Measurements from ENCODE around the gene DPEP2NB. TPM values are rescaled to one million over a fixed set of nuclear protein-coding genes. Genes with fewer than 3 reads are reported as not detected.

The DPEP2NB gene, protein sequence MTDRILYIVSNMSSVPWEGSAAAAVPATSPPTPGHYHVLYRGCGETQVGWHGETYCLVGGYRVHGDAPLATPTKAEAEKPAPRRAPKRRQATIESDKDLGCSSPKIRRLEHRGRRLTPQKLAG
- total RNA-seq, result not detected
- polyA plus RNA-seq, result not detected
- long read RNA-seq, donor 1, result 0 reads
- long read RNA-seq, donor 2, result 0 reads
- long read RNA-seq, donor 3, result 0 reads

DNA sequence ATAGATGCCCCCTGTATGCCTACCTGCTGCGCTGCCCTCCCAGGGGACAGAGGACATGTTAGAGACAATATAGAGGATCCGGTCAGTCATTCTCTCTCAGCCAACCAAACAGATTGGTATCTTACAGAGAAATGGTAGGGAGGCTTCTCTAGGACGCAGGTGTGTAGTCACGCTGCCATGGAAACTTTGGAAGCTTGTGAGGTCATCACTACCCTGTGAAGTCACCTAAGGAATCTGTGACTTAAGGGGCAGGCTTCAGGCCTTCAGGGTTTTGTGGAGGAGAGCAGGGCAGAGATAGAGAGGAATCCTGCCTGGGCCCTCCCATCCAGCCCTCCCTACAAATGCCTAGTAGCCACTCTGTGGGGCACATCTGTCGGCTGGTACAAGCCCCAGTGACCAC, at the start of gene DPEP2NB:
Gene DPEP2NB, minus strand, starts transcription at position 231 of the 400 bp plus-strand sequence. Its CDS starts 141 bp downstream, at position 90.
- H3K4me1 ChIP-seq (ENCODE audit: insufficient read depth), result no peaks in the 10 kb centered on the region
- DNase-seq, result no peak
- no peak within 1 kb of the TSS for H3K4me3 ChIP-seq
- no peaks in the 10 kb centered on the region for H3K27me3 ChIP-seq
- intact Hi-C loops (cut with DNase I), result no loop called here
- H3K27ac ChIP-seq, result no peak within 1 kb of the TSS
- 80 to 89% (median 84%) methylated on average over 5 of the region's 5 CpGs for WGBS, 3 donors
- TF ChIP-seq, protein P1, sequence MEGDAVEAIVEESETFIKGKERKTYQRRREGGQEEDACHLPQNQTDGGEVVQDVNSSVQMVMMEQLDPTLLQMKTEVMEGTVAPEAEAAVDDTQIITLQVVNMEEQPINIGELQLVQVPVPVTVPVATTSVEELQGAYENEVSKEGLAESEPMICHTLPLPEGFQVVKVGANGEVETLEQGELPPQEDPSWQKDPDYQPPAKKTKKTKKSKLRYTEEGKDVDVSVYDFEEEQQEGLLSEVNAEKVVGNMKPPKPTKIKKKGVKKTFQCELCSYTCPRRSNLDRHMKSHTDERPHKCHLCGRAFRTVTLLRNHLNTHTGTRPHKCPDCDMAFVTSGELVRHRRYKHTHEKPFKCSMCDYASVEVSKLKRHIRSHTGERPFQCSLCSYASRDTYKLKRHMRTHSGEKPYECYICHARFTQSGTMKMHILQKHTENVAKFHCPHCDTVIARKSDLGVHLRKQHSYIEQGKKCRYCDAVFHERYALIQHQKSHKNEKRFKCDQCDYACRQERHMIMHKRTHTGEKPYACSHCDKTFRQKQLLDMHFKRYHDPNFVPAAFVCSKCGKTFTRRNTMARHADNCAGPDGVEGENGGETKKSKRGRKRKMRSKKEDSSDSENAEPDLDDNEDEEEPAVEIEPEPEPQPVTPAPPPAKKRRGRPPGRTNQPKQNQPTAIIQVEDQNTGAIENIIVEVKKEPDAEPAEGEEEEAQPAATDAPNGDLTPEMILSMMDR (IDR thresholded peaks at IDR 0.05), result no peak
- TF ChIP-seq EP300 (IDR thresholded peaks at IDR 0.05), result no peak
- no peaks in the 10 kb centered on the region for H3K36me3 ChIP-seq
- no peaks in the 10 kb centered on the region for H3K9me3 ChIP-seq

GRCh38 chr16:68064791-68065365, 49.2 kb upstream of the DPEP2NB start:
- Histone ChIP-seq H3K27ac (no peak overlapping the region), H3K27me3 (no peaks in the 10 kb centered on the region), H3K36me3 (no peaks in the 10 kb centered on the region), H3K4me3 (no peak overlapping the region), H3K9me3 (no peaks in the 10 kb centered on the region), H3K4me1 (ENCODE audit: insufficient read depth) (peaks cover 5% of the 10 kb centered on the region)
- DNase-seq, result peak; percentile 61 to 74 (median 62)
- TF ChIP-seq, protein P1 (IDR thresholded peaks at IDR 0.05), result peak in 2 of 3 donors; percentile 29 to 52
- TF ChIP-seq POLR2A (IDR thresholded peaks at IDR 0.05), result no peak
- TF ChIP-seq EP300 (IDR thresholded peaks at IDR 0.05), result no peak
- WGBS, 3 donors, result 32 to 47% (median 38%) methylated on average over 2 of the region's 2 CpGs
- intact Hi-C loops (cut with DNase I), result loop anchor here in 1 of 4 donors (10.0 kb wide), 1 partner anchor 70 kb away; the partner anchor contains the start of gene DPEP2

GRCh38 chr16:68062910-68063393, 47.2 kb upstream of the DPEP2NB start:
- Histone ChIP-seq H3K4me3 (no peak overlapping the region), H3K27me3 (no peaks in the 10 kb centered on the region), H3K36me3 (no peaks in the 10 kb centered on the region), H3K4me1 (ENCODE audit: insufficient read depth) (peaks cover 2% of the 10 kb centered on the region), H3K27ac (no peak overlapping the region), H3K9me3 (no peaks in the 10 kb centered on the region)
- TF ChIP-seq POLR2A (IDR thresholded peaks at IDR 0.05) (no peak), EP300 (IDR thresholded peaks at IDR 0.05) (no peak)
- TF ChIP-seq, protein P1 (IDR thresholded peaks at IDR 0.05), result no peak
- DNase-seq, result peak in 1 of 5 donors; percentile 19
- intact Hi-C loops (cut with DNase I), result loop anchor here in 1 of 4 donors (10.0 kb wide), 1 partner anchor 68 kb away; the partner anchor contains the start of gene DPEP2
- 87 to 92% (median 88%) methylated on average over 4 of the region's 4 CpGs for WGBS, 3 donors

- 78 to 86% (median 84%) methylated on average over 3 of the region's 3 CpGs for WGBS, 3 donors
- no peaks in the 10 kb centered on the region for H3K36me3 ChIP-seq
- no peak overlapping the region for H3K4me3 ChIP-seq
- intact Hi-C loops (cut with DNase I), result loop anchor here in 1 of 4 donors (10.0 kb wide), 1 partner anchor 67 kb away; the partner anchor contains the start of gene DPEP2
- H3K9me3 ChIP-seq, result no peaks in the 10 kb centered on the region
- DNase-seq, result peak in 1 of 5 donors; percentile 25
- no peaks in the 10 kb centered on the region for H3K27me3 ChIP-seq
- peaks cover 2% of the 10 kb centered on the region for H3K4me1 ChIP-seq (ENCODE audit: insufficient read depth)
- TF ChIP-seq POLR2A (IDR thresholded peaks at IDR 0.05), result no peak
- no peak for TF ChIP-seq EP300 (IDR thresholded peaks at IDR 0.05)
- TF ChIP-seq, protein P1 (IDR thresholded peaks at IDR 0.05), result no peak
- no peak overlapping the region for H3K27ac ChIP-seq
Observed at GRCh38 chr16:68061396-68061795, 45.7 kb upstream of the DPEP2NB start.

Data from ovary (tissue), 10 donors.